Measurements from ENCODE around the gene ZBTB7C.

DNA sequence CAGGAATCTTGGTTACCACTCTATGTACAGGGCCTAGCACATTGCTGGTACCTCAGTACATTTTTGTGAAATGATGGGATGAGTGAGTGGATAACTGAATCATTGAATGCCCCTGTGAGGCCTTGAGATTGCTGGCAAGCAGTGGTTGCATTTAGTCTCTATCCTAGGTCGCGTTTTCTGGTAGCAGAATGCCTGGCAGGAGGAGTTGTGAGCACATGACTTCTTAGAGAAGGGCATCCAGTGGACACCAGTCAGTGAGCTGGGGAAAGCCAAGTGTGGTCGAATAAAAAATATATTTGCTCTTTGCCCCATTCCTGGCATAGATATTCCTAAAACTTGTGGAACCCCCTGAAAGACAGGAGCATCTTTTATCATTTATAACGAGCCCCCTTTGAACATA lies 416.9 kb downstream of the ZBTB7C start:
- no peak for TF ChIP-seq POLR2AphosphoS5 (IDR thresholded peaks at IDR 0.05; ENCODE audit: low read depth, low read length)
- no peak for TF ChIP-seq SIN3A (IDR thresholded peaks at IDR 0.05; ENCODE audit: borderline replicate concordance, insufficient read depth, low read length)
- no peak for TF ChIP-seq TAF1 (IDR thresholded peaks at IDR 0.05; ENCODE audit: borderline replicate concordance, insufficient read depth, low read length)
- TF ChIP-seq, protein P1, sequence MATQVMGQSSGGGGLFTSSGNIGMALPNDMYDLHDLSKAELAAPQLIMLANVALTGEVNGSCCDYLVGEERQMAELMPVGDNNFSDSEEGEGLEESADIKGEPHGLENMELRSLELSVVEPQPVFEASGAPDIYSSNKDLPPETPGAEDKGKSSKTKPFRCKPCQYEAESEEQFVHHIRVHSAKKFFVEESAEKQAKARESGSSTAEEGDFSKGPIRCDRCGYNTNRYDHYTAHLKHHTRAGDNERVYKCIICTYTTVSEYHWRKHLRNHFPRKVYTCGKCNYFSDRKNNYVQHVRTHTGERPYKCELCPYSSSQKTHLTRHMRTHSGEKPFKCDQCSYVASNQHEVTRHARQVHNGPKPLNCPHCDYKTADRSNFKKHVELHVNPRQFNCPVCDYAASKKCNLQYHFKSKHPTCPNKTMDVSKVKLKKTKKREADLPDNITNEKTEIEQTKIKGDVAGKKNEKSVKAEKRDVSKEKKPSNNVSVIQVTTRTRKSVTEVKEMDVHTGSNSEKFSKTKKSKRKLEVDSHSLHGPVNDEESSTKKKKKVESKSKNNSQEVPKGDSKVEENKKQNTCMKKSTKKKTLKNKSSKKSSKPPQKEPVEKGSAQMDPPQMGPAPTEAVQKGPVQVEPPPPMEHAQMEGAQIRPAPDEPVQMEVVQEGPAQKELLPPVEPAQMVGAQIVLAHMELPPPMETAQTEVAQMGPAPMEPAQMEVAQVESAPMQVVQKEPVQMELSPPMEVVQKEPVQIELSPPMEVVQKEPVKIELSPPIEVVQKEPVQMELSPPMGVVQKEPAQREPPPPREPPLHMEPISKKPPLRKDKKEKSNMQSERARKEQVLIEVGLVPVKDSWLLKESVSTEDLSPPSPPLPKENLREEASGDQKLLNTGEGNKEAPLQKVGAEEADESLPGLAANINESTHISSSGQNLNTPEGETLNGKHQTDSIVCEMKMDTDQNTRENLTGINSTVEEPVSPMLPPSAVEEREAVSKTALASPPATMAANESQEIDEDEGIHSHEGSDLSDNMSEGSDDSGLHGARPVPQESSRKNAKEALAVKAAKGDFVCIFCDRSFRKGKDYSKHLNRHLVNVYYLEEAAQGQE (IDR thresholded peaks at IDR 0.05; ENCODE audit: insufficient read depth in 1 of 2, low read depth in 2 of 2, low read length in 2 of 2), result no peak
- no peak for TF ChIP-seq FOXP2 (optimal IDR thresholded peaks at IDR 0.05; ENCODE audit: borderline replicate concordance, extremely low read depth, extremely low read length, insufficient read depth)
